Measurements from ENCODE around the gene COX6B2.
A peak's percentile ranks its signal among the peaks of the same experiment; 100 is the strongest.
"Not testable (repeated sequence)": the region's sequence is repeated elsewhere in the genome, so short reads cannot be mapped to it uniquely, and the experiment has no call there.

The COX6B2 gene

GRCh38 chr19:55341595-55342531 lies 12.7 kb downstream of the COX6B2 start:
- no peak for DNase-seq

- DNase-seq = peak; percentile 69
These were observed 13.3 kb downstream of the COX6B2 start for GRCh38 chr19:55341171-55341588.

- DNase-seq = peak; percentile 32
These were observed 13.8 kb downstream of the COX6B2 start for GRCh38 chr19:55340784-55341147.

GRCh38 chr19:55339889-55340783 lies 14.4 kb downstream of the COX6B2 start:
- no peak for DNase-seq

- DNase-seq = peak; percentile 100
These were observed 15.2 kb downstream of the COX6B2 start, which contains the start of gene KMT5C for GRCh38 chr19:55339105-55339888. KMT5C (plus strand) TSS chr19:55339876; CDS start chr19:55341937, 2,061 bp downstream.

GRCh38 chr19:55336101-55336500 lies 18.4 kb downstream of the COX6B2 start:
- no peak for DNase-seq

- DNase-seq = no peak
These were observed 20.6 kb downstream of the COX6B2 start for GRCh38 chr19:55333870-55334269.

- DNase-seq = not testable (repeated sequence)
These were observed 24.7 kb downstream of the COX6B2 start for GRCh38 chr19:55329791-55330190.

- not testable (repeated sequence) for DNase-seq
These were observed 25.7 kb downstream of the COX6B2 start for GRCh38 chr19:55328774-55329318.

GRCh38 chr19:55325172-55325571 lies 29.3 kb downstream of the COX6B2 start, which contains the start of gene TMEM150B:
TMEM150B (minus strand) TSS chr19:55325341; CDS start chr19:55321036, 4,305 bp downstream.
- no peak for DNase-seq

GRCh38 chr19:55324662-55325061 lies 29.9 kb downstream of the COX6B2 start:
- DNase-seq = no peak

GRCh38 chr19:55322204-55322885 lies 32.2 kb downstream of the COX6B2 start:
- DNase-seq = no peak

GRCh38 chr19:55321466-55322137 lies 32.9 kb downstream of the COX6B2 start:
- DNase-seq = no peak

GRCh38 chr19:55320844-55321419 lies 33.6 kb downstream of the COX6B2 start:
- DNase-seq = no peak

GRCh38 chr19:55319785-55320184 lies 34.7 kb downstream of the COX6B2 start:
- no peak for DNase-seq

GRCh38 chr19:55316646-55317045 lies 37.9 kb downstream of the COX6B2 start:
- DNase-seq = no peak

GRCh38 chr19:55315956-55316525 lies 38.5 kb downstream of the COX6B2 start:
- DNase-seq = no peak

- no peak for DNase-seq
These were observed 40.1 kb downstream of the COX6B2 start for GRCh38 chr19:55314396-55314795.

GRCh38 chr19:55312621-55313512 lies 41.7 kb downstream of the COX6B2 start:
- DNase-seq = no peak

Measured in CD4-positive, alpha-beta T cell treated with Interleukin-17A for 4 hours (primary cell).